Measurements from ENCODE around the gene PXT1.
"Not testable (repeated sequence)": the region's sequence is repeated elsewhere in the genome, so short reads cannot be mapped to it uniquely, and the experiment has no call there.

The PXT1 gene

GRCh38 chr6:36442671-36443470 lies at the start of gene PXT1, which contains the start of gene KCTD20:
TSS of gene PXT1 (minus strand) at chr6:36442854. CDS start at chr6:36426082, 16,772 bp downstream.
TSS of gene KCTD20 (plus strand) at chr6:36443000. CDS start at chr6:36470098, 27,098 bp downstream.
- peak; percentile 95 for DNase-seq

- DNase-seq = no peak
These were observed 49.4 kb upstream of the PXT1 start for GRCh38 chr6:36492092-36492491.

GRCh38 chr6:36491378-36491965 lies 48.8 kb upstream of the PXT1 start:
- DNase-seq = no peak

GRCh38 chr6:36489426-36489825 lies 46.8 kb upstream of the PXT1 start:
- DNase-seq = no peak

DNA sequence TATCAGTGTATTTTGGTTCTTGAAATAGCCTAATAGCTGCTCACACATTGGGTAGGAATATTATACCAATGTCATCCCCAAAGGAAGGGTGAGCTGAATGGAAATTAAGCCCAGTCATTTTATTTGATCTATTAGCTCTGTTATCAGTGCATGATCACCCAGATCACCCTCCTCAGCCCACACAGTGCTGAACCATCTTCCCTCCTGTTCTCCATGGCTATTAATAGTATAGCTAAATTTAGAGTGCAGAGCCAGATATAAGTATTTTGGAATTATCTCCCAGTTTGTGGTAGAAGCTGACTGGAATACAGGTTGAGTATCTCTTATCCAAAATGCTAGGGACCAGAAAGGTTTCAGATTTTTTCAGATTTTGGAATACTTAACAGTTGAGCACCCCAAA lies 45.6 kb upstream of the PXT1 start:
- DNase-seq = no peak

GRCh38 chr6:36487698-36488097 lies 45.0 kb upstream of the PXT1 start:
- no peak for DNase-seq

DNA sequence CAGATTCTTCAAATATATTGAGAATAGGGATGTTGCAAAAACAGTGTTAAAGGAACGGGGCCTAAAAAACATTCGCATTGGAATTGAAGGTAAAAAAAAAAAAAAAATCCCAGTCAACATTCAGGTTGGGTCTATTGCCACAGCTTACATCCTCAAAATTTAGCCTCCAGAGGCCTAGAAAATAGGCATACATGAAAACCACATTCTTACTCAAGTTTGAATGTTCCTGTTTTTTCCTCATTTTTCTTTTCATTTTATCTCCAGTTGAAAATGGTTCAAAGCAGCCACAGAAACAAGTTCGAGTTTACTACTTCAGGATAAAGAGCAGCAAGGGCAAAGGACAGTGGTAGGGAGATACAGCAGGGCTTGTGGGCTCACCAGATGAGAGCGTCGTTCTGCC lies 42.1 kb upstream of the PXT1 start:
- no peak for DNase-seq

DNA sequence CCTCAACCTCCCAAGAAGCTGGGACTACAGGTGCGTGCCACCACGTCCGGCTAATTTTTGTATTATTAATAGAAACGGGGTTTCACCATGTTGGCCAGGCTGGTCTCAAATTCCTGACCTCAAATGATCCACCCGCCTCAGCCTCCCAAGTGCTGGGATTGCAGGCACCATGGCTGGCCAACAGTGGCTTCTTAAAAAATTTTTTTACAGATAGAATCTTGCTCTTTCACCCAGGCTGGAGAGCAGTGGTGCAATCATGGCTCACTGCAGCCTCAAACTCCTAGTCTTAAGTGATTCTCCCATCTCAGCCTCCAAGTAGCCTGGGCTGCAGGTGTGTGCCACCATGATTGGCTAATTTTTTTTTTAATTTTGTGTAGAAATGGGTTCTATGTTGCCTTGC lies 40.7 kb upstream of the PXT1 start:
- DNase-seq = not testable (repeated sequence)

DNA sequence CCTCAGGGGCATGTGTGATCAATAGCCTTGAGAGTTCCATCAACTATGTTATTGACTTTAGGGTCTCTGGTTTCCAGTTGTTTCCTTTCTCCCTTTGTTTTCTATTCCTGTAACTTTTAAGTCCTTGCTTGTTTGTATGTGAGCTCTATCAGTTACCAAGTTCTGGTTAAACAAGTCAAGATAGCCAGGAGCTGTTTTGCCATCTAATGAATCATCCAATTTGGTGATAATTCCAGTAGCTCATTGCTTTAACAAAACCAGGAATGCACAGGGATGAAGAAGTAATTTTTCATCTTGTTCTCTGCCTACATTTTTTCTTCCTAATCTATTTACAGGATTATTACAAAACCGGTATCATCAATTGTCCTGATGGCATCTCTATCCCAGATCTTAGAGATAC lies 36.6 kb upstream of the PXT1 start:
- DNase-seq = no peak

DNA sequence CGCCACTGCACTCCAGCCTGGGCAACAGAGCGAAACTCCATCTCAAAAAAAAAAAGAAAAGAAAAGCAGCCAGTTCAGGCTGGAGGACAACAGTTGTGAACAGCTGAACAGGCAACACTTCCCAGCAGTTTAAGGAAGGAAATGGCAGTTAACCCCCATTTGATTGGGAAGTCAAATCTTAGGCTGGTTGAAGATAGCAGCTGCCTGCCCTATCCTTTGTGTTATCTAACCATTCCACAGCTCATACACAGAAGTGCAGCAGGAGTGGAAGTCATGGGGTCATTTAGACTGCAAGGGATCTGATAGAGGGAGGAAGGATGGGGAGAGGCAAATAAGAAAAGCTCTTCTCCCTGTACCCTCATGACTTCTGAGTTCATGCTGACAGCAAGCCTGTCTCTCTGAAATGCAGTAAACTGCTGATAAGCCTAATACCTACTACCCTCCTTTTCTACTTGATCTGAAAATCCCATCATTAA lies 35.4 kb upstream of the PXT1 start:
- DNase-seq = peak; percentile 83

GRCh38 chr6:36469946-36470345 lies 27.3 kb upstream of the PXT1 start:
- DNase-seq = no peak

- no peak for DNase-seq
These were observed 26.6 kb upstream of the PXT1 start for GRCh38 chr6:36469148-36469661.

GRCh38 chr6:36467625-36468024 lies 25.0 kb upstream of the PXT1 start:
- no peak for DNase-seq

- DNase-seq = no peak
These were observed 21.6 kb upstream of the PXT1 start for GRCh38 chr6:36464233-36464632.

DNA sequence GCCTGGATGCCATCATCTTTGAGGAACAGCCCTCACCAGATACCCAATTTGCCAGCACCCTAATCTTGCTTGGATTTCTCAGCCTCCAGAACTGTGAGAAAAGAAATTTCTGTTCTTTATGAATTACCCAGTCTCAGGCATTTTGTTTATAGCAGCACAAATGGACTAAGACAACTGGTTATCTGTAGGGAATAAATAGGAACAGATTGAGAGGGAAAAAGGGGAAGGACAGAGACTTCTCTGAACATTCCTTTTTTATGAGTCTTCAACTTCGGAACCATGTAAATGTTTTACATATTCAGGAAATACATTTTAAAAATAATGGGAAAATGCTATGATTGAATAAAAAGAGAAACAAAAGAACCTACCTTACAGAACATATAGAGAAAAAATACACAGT lies 21.0 kb upstream of the PXT1 start:
- no peak for DNase-seq

DNA sequence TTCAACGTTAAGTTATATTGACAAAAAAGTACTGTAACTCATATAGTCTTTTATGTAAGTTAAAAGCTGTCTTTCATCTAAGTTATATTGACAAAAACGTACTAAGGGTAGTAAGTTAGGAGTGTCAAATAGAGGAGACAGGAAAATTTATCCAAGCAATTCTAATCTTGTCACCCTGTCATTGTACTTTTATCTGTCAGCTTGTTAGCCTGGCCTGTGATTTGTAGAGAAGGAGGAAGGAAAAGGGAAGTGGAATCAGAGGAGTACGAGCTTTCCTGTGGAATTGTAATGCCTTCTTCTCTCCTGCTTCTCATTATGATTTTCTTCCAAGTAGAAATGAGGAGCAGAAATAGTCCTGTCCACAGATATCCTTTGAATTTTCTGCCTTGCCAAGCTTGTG lies 19.0 kb upstream of the PXT1 start:
- DNase-seq = no peak

DNA sequence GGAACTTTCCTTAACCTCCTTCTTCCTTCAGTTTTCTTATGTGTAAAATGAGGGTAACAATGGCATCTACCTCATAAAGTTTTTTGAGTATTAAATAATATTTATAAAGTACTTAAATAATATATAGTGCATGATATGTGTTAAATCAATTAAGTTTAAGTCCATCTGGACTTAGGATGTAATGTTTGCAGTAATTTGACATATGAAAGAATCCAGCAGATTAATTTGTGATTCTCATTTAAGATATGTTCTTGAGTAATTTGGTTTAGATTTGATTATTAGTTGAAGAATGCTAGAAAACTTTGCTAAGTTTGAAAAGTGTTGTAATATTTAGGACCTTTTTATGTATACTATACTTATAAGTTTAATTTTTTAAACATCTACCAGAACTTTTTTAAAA lies 18.3 kb upstream of the PXT1 start:
- no peak for DNase-seq

DNA sequence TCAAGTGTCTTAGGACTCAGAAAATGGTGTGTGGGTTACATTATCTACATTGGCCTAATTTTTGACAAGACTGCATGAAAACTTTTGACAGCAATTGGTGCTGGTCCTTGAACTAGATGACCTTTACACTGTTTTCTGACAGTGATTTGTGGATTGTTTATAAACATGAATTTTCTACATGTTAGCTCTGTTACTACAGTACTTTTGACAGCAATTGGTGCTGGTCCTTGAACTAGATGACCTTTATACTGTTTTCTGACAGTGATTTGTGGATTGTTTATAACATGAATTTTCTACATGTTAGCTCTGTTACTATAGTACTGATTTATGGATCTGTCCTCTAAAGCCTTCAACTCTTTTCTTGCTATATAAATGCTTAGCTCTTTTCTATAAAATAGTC lies 16.8 kb upstream of the PXT1 start:
- no peak for DNase-seq

GRCh38 chr6:36455486-36456027 lies 12.9 kb upstream of the PXT1 start:
- DNase-seq = no peak

- not testable (repeated sequence) for DNase-seq
These were observed 10.2 kb upstream of the PXT1 start for GRCh38 chr6:36452897-36453296.

GRCh38 chr6:36449173-36449572 lies 6.5 kb upstream of the PXT1 start:
- DNase-seq = not testable (repeated sequence)

DNA sequence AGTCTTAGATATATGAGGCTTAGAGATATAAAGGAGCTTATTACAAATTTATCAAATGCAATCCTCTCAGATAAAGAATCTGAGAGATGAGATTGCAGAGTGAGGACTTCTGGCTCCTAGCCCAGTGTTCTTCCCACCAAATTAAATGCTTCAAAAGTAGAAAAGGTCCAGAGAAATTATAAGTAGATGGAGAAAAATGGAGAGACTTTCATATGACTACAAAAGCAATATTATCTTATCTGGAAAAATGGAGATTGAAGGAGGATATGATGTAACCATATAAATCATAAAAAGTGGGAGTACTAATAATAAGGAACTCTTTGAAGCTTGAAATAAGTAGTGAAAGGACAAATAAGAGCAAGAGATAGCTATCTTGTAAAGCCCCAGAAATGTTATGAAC lies 3.0 kb upstream of the PXT1 start:
- DNase-seq = no peak

- DNase-seq = no peak
These were observed 1.8 kb upstream of the PXT1 start for GRCh38 chr6:36444470-36444869.
